Measurements from ENCODE around the gene CC2D2A. TPM values are rescaled to one million over a fixed set of nuclear protein-coding genes. Genes with fewer than 3 reads are reported as not detected.

Gene CC2D2A
- total RNA-seq, 2 donors from 2014 or later = 7.0 to 12.9 TPM

- ATAC-seq (peak; percentile 39 to 57), DNase-seq (no peak)
- intact Hi-C loops (cut with DNase I) = loop anchor here (2.0 to 5.0 kb wide), 2 partner anchors 219 to 220 kb away; no protein-coding TSS in a partner anchor
Measured at GRCh38 chr4:15457406-15458201, 12.1 kb upstream of the CC2D2A start.

GRCh38 chr4:15458616-15459015, 11.1 kb upstream of the CC2D2A start:
- ATAC-seq (no peak), DNase-seq (no peak)
- intact Hi-C loops (cut with DNase I) = loop anchor here (2.0 to 5.0 kb wide), 2 partner anchors 220 to 221 kb away; no protein-coding TSS in a partner anchor

GRCh38 chr4:15459706-15460105, 10.0 kb upstream of the CC2D2A start:
- DNase-seq = no peak
- ATAC-seq = no peak
- intact Hi-C loops (cut with DNase I) = loop anchor here (2.0 to 5.0 kb wide), 2 partner anchors 221 to 222 kb away; no protein-coding TSS in a partner anchor

- ATAC-seq (no peak), DNase-seq (no peak)
- intact Hi-C loops (cut with DNase I) = no loop called here
Measured at GRCh38 chr4:15466596-15466995, 3.1 kb upstream of the CC2D2A start.

- ATAC-seq (peak in 1 of 2 donors; percentile 10), DNase-seq (no peak)
- intact Hi-C loops (cut with DNase I) = no loop called here
Measured at GRCh38 chr4:15470128-15470475, 420 bp downstream of the CC2D2A start.

GRCh38 chr4:15476396-15476795, 6.7 kb downstream of the CC2D2A start:
- ATAC-seq = no peak
- intact Hi-C loops (cut with DNase I) = loop anchor here in 1 of 2 donors (5.0 kb wide), 1 partner anchor 176 kb away; no protein-coding TSS in a partner anchor
- DNase-seq = no peak

- ATAC-seq (no peak), DNase-seq (no peak)
- intact Hi-C loops (cut with DNase I) = loop anchor here in 1 of 2 donors (2.0 to 5.0 kb wide), 2 partner anchors 174 to 478 kb away; no protein-coding TSS in a partner anchor
Measured at GRCh38 chr4:15478724-15479088, 9.0 kb downstream of the CC2D2A start.

- peak; percentile 90 to 91 for ATAC-seq
- intact Hi-C loops (cut with DNase I) = loop anchor here in 1 of 2 donors (2.0 to 5.0 kb wide), 2 partner anchors 173 to 478 kb away; no protein-coding TSS in a partner anchor
- DNase-seq = peak; percentile 31
Measured at GRCh38 chr4:15479089-15479912, 9.6 kb downstream of the CC2D2A start.

GRCh38 chr4:15479913-15480185, 10.2 kb downstream of the CC2D2A start:
- DNase-seq (no peak), ATAC-seq (peak in 1 of 2 donors; percentile 6)
- intact Hi-C loops (cut with DNase I) = loop anchor here in 1 of 2 donors (2.0 to 5.0 kb wide), 2 partner anchors 172 to 477 kb away; no protein-coding TSS in a partner anchor

GRCh38 chr4:15481961-15482745, 12.5 kb downstream of the CC2D2A start:
- intact Hi-C loops (cut with DNase I) = no loop called here
- ATAC-seq (no peak), DNase-seq (no peak)

GRCh38 chr4:15482842-15483241, 13.2 kb downstream of the CC2D2A start:
- no peak for DNase-seq

GRCh38 chr4:15488136-15488535, 18.5 kb downstream of the CC2D2A start:
- intact Hi-C loops (cut with DNase I) = no loop called here
- DNase-seq = no peak
- no peak for ATAC-seq

More at GRCh38 chr4:15482842-15483241, 13.2 kb downstream of the CC2D2A start:
- ATAC-seq = no peak
- intact Hi-C loops (cut with DNase I) = no loop called here

- DNase-seq = no peak
- ATAC-seq = peak; percentile 62 to 65
- intact Hi-C loops (cut with DNase I) = no loop called here
Measured at GRCh38 chr4:15488658-15489470, 19.2 kb downstream of the CC2D2A start.

- ATAC-seq (peak in 1 of 2 donors; percentile 26), DNase-seq (no peak)
- intact Hi-C loops (cut with DNase I) = no loop called here
Measured at GRCh38 chr4:15489551-15489950, 19.9 kb downstream of the CC2D2A start.

- DNase-seq = no peak
- ATAC-seq = peak in 1 of 2 donors; percentile 65
- intact Hi-C loops (cut with DNase I) = no loop called here
Measured at GRCh38 chr4:15493411-15493810, 23.7 kb downstream of the CC2D2A start.

GRCh38 chr4:15495621-15496020, 25.9 kb downstream of the CC2D2A start:
- peak in 1 of 2 donors; percentile 24 for ATAC-seq
- no peak for DNase-seq
- intact Hi-C loops (cut with DNase I) = no loop called here

- intact Hi-C loops (cut with DNase I) = no loop called here
- ATAC-seq (no peak), DNase-seq (no peak)
Measured at GRCh38 chr4:15498356-15498755, 28.7 kb downstream of the CC2D2A start.

- intact Hi-C loops (cut with DNase I) = no loop called here
- no peak for ATAC-seq
- no peak for DNase-seq
Measured at GRCh38 chr4:15500701-15501100, 31.0 kb downstream of the CC2D2A start.
